A673 (cell line): ENCODE measurements around the gene PPM1N. TPM values are rescaled to one million over a fixed set of nuclear protein-coding genes. Genes with fewer than 3 reads are reported as not detected.

Experiments used
- BruUV-seq: library from RNA; stranded (reverse); fragments of 400-500 nt; replicated peaks from 2 replicates; lab custom pipeline; 2021; lab: Mats Ljungman, UMichigan
- CTCF ChIA-PET: fragments of 300-600 bp; sonication (Branson Sonifier 250); formaldehyde crosslinking; loops from one replicate; lab custom pipeline; 2022; ENCODE audit warnings: antibody characterized with exemption; lab: Charles Lee
- POLR2A ChIA-PET: fragments of 300-600 bp; sonication (Branson Sonifier 250); formaldehyde crosslinking; loops from one replicate; lab custom pipeline; 2022; ENCODE audit warnings: antibody characterized with exemption; ENCODE audit not compliant: low non-redundant PET; lab: Charles Lee
- DNase-seq: peaks from one replicate; pipeline ENCODE4 v3.0.0-alpha.2; 2015; ENCODE audit warnings: low spot score
- H3K27ac ChIP-seq: fragments of 200-600 bp; sonication (generic); 2 replicates; pipeline ENCODE4 v1.5.1; 2016; ENCODE audit warnings: mixed run types, low read depth, mild to moderate bottlenecking, mixed read lengths, antibody characterized with exemption, low read length; ENCODE audit not compliant: poor library complexity, severe bottlenecking
- H3K27me3 ChIP-seq: fragments of 200-600 bp; sonication (generic); replicated peaks from 2 replicates; pipeline ENCODE4 v1.6.1; 2017; ENCODE audit warnings: mixed run types, low read depth, mild to moderate bottlenecking, mixed read lengths, antibody characterized with exemption, low read length; ENCODE audit not compliant: insufficient read depth, poor library complexity
- H3K36me3 ChIP-seq: fragments of 200-600 bp; sonication (generic); 2 replicates; pipeline ENCODE4 v1.6.1; 2016; ENCODE audit warnings: mixed run types, mild to moderate bottlenecking, mixed read lengths, antibody characterized with exemption, low read length; ENCODE audit not compliant: insufficient read depth, poor library complexity, severe bottlenecking
- H3K4me1 ChIP-seq: fragments of 200-600 bp; sonication (generic); 2 replicates; pipeline ENCODE4 v1.6.1; 2017; ENCODE audit warnings: mixed run types, mild to moderate bottlenecking, mixed read lengths, antibody characterized with exemption, low read length; ENCODE audit not compliant: insufficient read depth, poor library complexity, severe bottlenecking
- H3K4me3 ChIP-seq: fragments of 200-600 bp; sonication (generic); 2 replicates; pipeline ENCODE4 v1.5.1; 2016; ENCODE audit warnings: low read depth, mixed run types, mild to moderate bottlenecking, mixed read lengths, low read length; ENCODE audit not compliant: poor library complexity, severe bottlenecking
- H3K9me3 ChIP-seq: fragments of 200-600 bp; sonication (generic); 2 replicates; pipeline ENCODE4 v1.6.1; 2016; ENCODE audit warnings: mixed run types, low read depth, mild to moderate bottlenecking, mixed read lengths, antibody characterized with exemption, low read length; ENCODE audit not compliant: poor library complexity, severe bottlenecking
- EZH2 ChIP-seq: fragments of 200-600 bp; sonication (generic); IDR thresholded peaks from 2 replicates; pipeline ENCODE4 v1.6.1; 2017; ENCODE audit warnings: borderline replicate concordance, low read depth, mild to moderate bottlenecking, mixed read lengths, antibody characterized with exemption, low read length; ENCODE audit not compliant: poor library complexity, severe bottlenecking
- intact Hi-C: fragments of 100-400 bp; cut with micrococcal nuclease; formaldehyde crosslinking; loops from one replicate; pipeline ENCODE4 v1.10.0; 2022; ENCODE audit not compliant: unreplicated experiment
- total RNA-seq: library from RNA; stranded (reverse); gene quantifications from 2 replicates; pipeline ENCODE4 v1.2.3, GENCODE V29; 2021
- TF ChIP-seq, protein P1 (sequence below): fragments of 300-800, 200-600 bp; sonication (generic); conservative IDR thresholded peaks from 2 replicates; pipeline ENCODE4 v1.5.1; 2017; ENCODE audit warnings: low read depth, mild to moderate bottlenecking, antibody characterized with exemption, low read length, moderate library complexity, mixed read lengths

Gene PPM1N
- total RNA-seq, 1 experiment from 2014 or later, result 0.80 TPM

DNA sequence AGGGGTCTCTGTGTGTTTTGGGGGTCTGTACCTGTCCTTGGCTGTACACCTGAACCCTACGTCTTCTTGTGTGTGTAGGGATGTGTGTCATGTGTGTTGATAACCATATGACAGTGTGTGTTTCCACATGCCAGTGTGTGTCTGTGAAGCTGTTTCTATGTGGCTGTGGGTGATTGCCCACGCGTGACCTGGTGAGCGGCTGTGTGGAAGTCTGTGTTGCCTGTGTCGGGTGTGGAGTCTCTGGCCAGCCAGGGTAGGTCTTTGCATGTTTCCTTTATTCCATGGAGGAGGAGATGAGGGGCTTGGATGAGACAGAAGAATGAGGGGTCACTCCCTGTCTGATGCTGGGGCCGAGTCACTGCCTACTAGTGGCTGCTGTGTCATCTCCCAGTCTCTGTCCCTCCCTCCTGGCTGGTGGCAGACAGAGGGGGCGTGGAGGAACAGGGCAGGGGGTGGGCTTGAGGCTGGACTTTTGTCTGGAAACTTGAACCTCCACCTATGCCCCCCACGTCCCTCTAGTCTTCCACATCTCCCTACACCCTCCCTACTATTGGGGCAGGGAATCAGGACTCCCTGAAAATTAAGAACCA lies 33.3 kb upstream of the PPM1N start:
- ChIA-PET CTCF (no interaction called here), POLR2A (interaction anchor here (0.6 kb wide), 1 partner anchor 66 kb away, joined by 17 read pairs; no protein-coding TSS in a partner anchor)
- no peak for DNase-seq
- BruUV-seq, result no TSS peak
- Histone ChIP-seq H3K27ac (no peak overlapping the region), H3K36me3 (no peaks in the 10 kb centered on the region), H3K27me3 (no peaks in the 10 kb centered on the region), H3K9me3 (no peaks in the 10 kb centered on the region), H3K4me3 (no peak overlapping the region), H3K4me1 (no peaks in the 10 kb centered on the region)
- intact Hi-C loops, result no loop called here
- no peak for TF ChIP-seq EZH2
- TF ChIP-seq, protein P1, sequence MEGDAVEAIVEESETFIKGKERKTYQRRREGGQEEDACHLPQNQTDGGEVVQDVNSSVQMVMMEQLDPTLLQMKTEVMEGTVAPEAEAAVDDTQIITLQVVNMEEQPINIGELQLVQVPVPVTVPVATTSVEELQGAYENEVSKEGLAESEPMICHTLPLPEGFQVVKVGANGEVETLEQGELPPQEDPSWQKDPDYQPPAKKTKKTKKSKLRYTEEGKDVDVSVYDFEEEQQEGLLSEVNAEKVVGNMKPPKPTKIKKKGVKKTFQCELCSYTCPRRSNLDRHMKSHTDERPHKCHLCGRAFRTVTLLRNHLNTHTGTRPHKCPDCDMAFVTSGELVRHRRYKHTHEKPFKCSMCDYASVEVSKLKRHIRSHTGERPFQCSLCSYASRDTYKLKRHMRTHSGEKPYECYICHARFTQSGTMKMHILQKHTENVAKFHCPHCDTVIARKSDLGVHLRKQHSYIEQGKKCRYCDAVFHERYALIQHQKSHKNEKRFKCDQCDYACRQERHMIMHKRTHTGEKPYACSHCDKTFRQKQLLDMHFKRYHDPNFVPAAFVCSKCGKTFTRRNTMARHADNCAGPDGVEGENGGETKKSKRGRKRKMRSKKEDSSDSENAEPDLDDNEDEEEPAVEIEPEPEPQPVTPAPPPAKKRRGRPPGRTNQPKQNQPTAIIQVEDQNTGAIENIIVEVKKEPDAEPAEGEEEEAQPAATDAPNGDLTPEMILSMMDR, result no peak

GRCh38 chr19:45467115-45467455 lies 31.2 kb upstream of the PPM1N start:
- Histone ChIP-seq H3K27me3 (no peaks in the 10 kb centered on the region), H3K27ac (peak overlapping the region; percentile 91), H3K36me3 (no peaks in the 10 kb centered on the region), H3K9me3 (no peaks in the 10 kb centered on the region), H3K4me3 (peak overlapping the region; percentile 63), H3K4me1 (no peaks in the 10 kb centered on the region)
- no TSS peak for BruUV-seq
- no peak for TF ChIP-seq EZH2
- ChIA-PET CTCF (interaction anchor here (0.5 to 1.9 kb wide), 6 partner anchors 12 to 444 kb away, joined by 4 to 10 read pairs (median 4); no protein-coding TSS in a partner anchor), POLR2A (interaction anchor here (0.6 to 2.3 kb wide), 4 partner anchors 10 to 138 kb away, joined by 4 to 6 read pairs (median 5); no protein-coding TSS in a partner anchor)
- intact Hi-C loops, result no loop called here
- DNase-seq, result no peak

DNA sequence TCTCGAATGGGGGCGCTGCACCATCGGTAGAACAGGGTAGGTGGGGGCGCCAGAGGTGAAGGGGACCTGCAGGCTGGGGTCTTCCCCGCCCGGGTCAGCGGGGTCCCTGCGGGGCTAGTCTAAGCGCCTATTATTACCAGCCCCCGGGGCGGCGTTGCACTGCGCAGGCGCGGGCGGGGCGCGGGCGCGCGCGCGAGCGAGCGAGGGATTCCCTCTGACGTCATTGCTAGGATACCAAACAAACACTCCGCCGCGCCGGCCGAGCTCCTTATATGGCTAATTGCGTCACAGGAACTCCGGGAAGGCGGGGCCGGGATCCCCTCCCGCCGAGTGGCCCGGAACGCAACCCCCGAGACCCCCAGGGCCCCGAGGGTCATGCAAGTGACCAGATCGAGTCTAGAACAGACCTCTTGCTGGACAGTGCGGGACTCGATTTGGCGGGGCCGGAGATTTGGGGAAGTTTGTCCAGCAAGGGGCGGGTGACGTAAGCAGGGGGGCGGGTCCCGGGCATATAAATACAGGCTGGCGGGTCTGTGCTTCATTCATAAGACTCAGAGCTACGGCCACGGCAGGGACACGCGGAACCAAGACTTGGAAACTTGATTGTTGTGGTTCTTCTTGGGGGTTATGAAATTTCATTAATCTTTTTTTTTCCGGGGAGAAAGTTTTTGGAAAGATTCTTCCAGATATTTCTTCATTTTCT lies 30.6 kb upstream of the PPM1N start, which contains the start of gene FOSB:
Gene FOSB, plus strand, starts transcription at position 541 of the 703 bp plus-strand sequence. CDS start 591 bp downstream, outside the sequence.
- TF ChIP-seq, protein P1, result peak; percentile 35; the same call in 1 of the 2 replicates
- no peak for TF ChIP-seq EZH2
- no peaks in the 10 kb centered on the region for H3K27me3 ChIP-seq
- intact Hi-C loops, result no loop called here
- no peaks in the 10 kb centered on the region for H3K4me1 ChIP-seq
- POLR2A ChIA-PET, result interaction anchor here (0.6 to 2.3 kb wide), 6 partner anchors 11 to 317 kb away, joined by 3 to 5 read pairs (median 4); no protein-coding TSS in a partner anchor
- H3K27ac ChIP-seq, result peak within 1 kb of the TSS; percentile 91
- DNase-seq, result peak; percentile 96
- CTCF ChIA-PET, result interaction anchor here (0.6 to 1.9 kb wide), 5 partner anchors 11 to 67 kb away, joined by 3 to 10 read pairs (median 5); no protein-coding TSS in a partner anchor
- H3K4me3 ChIP-seq, result peak within 1 kb of the TSS; percentile 63
- no TSS peak for BruUV-seq
- H3K36me3 ChIP-seq, result no peaks in the 10 kb centered on the region
- no peaks in the 10 kb centered on the region for H3K9me3 ChIP-seq
